ENCODE data around the gene ANXA11.

ANXA11 gene

GRCh38 chr10:80197972-80198916 lies 7.1 kb downstream of the ANXA11 start:
- TF ChIP-seq CTCF (IDR thresholded peaks at IDR 0.05; ENCODE audit: low read depth, low read length): no peak
- Histone ChIP-seq H3K36me3 (no peaks in the 10 kb centered on the region; the same call in 1 of the 2 replicates), H3K9me3 (ENCODE audit: severe bottlenecking) (no peaks in the 10 kb centered on the region), H3K27ac (no peak overlapping the region), H3K4me3 (ENCODE audit: low read depth, low read length) (no peak overlapping the region), H3K27me3 (ENCODE audit: insufficient read depth, low read depth, severe bottlenecking) (no peaks in the 10 kb centered on the region)
- DNase-seq: no peak

GRCh38 chr10:80196950-80197315 lies 8.4 kb downstream of the ANXA11 start:
- TF ChIP-seq CTCF (IDR thresholded peaks at IDR 0.05; ENCODE audit: low read depth, low read length): no peak
- Histone ChIP-seq H3K27me3 (ENCODE audit: insufficient read depth, low read depth, severe bottlenecking) (no peaks in the 10 kb centered on the region), H3K36me3 (no peaks in the 10 kb centered on the region; the same call in 1 of the 2 replicates), H3K9me3 (ENCODE audit: severe bottlenecking) (no peaks in the 10 kb centered on the region), H3K4me3 (ENCODE audit: low read depth, low read length) (no peak overlapping the region), H3K27ac (no peak overlapping the region)
- no peak for DNase-seq

- H3K4me3 ChIP-seq (ENCODE audit: low read depth, low read length): no peak overlapping the region
- H3K9me3 ChIP-seq (ENCODE audit: severe bottlenecking): no peaks in the 10 kb centered on the region
- no peak overlapping the region for H3K27ac ChIP-seq
- no peaks in the 10 kb centered on the region for H3K27me3 ChIP-seq (ENCODE audit: insufficient read depth, low read depth, severe bottlenecking)
- TF ChIP-seq CTCF (IDR thresholded peaks at IDR 0.05; ENCODE audit: low read depth, low read length): no peak
- DNase-seq: no peak
- no peaks in the 10 kb centered on the region; the same call in 1 of the 2 replicates for H3K36me3 ChIP-seq
These were observed 8.9 kb downstream of the ANXA11 start for GRCh38 chr10:80196270-80196949.

- no peak for DNase-seq
- Histone ChIP-seq H3K9me3 (ENCODE audit: severe bottlenecking) (no peaks in the 10 kb centered on the region), H3K27ac (no peak overlapping the region), H3K4me3 (ENCODE audit: low read depth, low read length) (no peak overlapping the region), H3K27me3 (ENCODE audit: insufficient read depth, low read depth, severe bottlenecking) (no peaks in the 10 kb centered on the region), H3K36me3 (no peaks in the 10 kb centered on the region; the same call in 1 of the 2 replicates)
- TF ChIP-seq CTCF (IDR thresholded peaks at IDR 0.05; ENCODE audit: low read depth, low read length): no peak
These were observed 10.2 kb downstream of the ANXA11 start for GRCh38 chr10:80195046-80195574.

GRCh38 chr10:80194373-80195045 lies 10.8 kb downstream of the ANXA11 start:
- TF ChIP-seq CTCF (IDR thresholded peaks at IDR 0.05; ENCODE audit: low read depth, low read length): no peak
- no peaks in the 10 kb centered on the region for H3K27me3 ChIP-seq (ENCODE audit: insufficient read depth, low read depth, severe bottlenecking)
- no peak for DNase-seq
- no peak overlapping the region for H3K4me3 ChIP-seq (ENCODE audit: low read depth, low read length)
- no peak overlapping the region for H3K27ac ChIP-seq
- H3K36me3 ChIP-seq: no peaks in the 10 kb centered on the region; the same call in none of the 2 replicates
- H3K9me3 ChIP-seq (ENCODE audit: severe bottlenecking): no peaks in the 10 kb centered on the region

Measured in WERI-Rb-1 (cell line).